Raji (cell line): Measurements from ENCODE around the gene SPATA31A3.
"Not testable (repeated sequence)": the region's sequence is repeated elsewhere in the genome, so short reads cannot be mapped to it uniquely, and the experiment has no call there.

ENCODE experiments used
- POLR2A ChIP-seq: IDR thresholded peaks from 2 replicates; pipeline ENCODE4 v1.6.1; 2011; ENCODE audit warnings: low read depth, low read length, control low read depth; ENCODE audit not compliant: insufficient read depth

Gene SPATA31A3

GRCh38 chr9:66992450-66992849, at the start of gene SPATA31A3:
SPATA31A3 (minus strand) TSS chr9:66992550; CDS start chr9:66992521, 29 bp downstream.
- TF ChIP-seq POLR2A, result not testable (repeated sequence)
